SIG-M5 treated with dmso at 0.1 percent for 504 hours (cell line): Measurements from ENCODE around the gene COL4A4.
A peak's percentile ranks its signal among the peaks of the same experiment; 100 is the strongest.

Experiments
- DNase-seq: peaks from one replicate; lab custom pipeline; 2025; ENCODE audit not compliant: unreplicated experiment; lab: John Stamatoyannopoulos, UW

Gene COL4A4

GRCh38 chr2:227163485-227163997, 464 bp downstream of the COL4A4 start:
- no peak for DNase-seq

DNA sequence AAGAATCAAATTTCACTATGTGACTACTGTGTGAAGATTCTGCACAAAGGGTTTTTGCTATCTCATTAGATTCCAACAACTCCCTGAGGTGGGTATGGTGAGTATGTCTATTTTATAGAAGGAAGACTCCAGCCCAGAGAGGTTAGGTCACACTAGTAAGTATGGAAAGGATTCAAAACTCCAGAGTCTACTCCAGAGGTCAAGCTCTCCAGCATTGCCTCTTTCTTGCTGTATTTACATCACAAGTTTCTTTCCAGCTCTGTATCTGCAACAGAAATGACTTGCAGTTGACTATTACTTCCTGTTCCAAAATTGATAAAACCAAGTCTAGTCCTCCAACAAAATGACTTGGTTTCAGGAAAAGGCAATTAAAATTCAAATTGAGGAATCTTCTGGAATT, 2.1 kb downstream of the COL4A4 start:
- DNase-seq, result no peak

GRCh38 chr2:227160164-227160563, 3.8 kb downstream of the COL4A4 start:
- DNase-seq, result no peak

DNA sequence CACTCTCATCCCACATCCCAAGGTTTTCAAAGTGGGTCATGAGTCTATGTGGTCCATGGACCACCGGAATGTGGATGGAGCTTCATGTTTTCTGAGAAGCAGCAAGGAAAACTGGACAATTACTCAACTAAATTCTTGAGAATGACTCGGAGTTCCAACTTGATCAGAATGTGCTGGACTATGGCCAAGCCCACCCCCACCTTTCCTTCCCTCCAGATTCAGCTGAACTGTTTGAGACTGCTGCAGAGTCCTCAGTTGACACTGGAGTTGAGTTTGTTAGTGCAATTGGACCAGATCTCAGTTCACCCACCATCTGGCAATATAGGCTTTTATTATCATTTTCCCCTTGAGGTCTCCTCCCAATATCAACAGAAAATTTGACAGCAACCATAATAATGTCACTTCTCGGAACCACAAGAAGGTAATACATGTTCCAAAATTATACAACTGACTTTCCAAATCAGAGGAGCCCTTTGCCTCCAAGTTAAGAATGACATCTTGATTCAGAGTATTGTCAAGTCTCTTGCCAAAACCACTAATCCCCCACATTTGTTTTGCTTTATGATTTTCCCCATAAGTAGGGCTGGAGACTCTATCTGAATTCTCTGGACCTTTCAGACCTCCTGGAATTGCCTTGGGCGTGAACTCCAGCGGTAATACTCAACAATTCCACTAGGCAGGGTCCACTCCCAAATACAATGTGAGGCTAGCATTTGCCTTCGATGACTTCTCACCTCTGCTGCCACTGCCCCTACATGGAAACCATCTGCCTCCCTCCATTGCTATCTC, 8.8 kb downstream of the COL4A4 start:
- DNase-seq, result no peak

DNA sequence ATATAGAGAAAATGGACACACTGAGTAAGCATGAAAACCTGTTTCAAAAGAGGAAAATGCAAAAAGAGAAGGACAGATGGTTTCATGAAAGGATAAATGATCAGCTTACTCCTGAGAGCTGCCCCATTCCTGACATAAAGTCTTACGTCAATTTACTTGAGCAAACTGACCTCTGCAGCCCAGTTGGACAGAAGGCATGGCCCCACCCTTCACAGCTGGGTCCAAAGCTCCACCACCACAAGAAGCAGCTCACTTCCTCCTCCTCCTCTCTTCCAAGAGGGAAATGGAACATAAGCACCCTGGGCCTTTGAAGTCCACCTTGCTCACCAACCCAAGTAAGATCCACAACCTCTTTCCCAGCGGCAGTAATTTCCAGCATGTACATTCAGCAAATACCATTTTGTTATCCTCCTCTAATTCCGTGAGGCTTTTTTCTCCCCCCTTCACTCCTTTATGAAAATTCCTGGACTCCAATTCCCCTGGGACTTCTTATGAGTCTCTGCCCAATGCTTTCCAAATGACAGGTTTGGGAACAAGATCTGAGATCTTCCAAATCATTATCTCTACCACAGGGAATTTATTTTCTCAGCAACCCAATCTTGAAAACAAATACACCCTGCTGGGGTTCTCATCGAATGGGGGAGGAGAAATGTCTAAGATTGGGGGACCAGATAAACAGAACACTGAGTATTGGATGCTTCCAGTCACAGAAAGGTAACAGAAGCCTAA, 10.1 kb downstream of the COL4A4 start:
- DNase-seq, result no peak

GRCh38 chr2:227153307-227153706, 10.7 kb downstream of the COL4A4 start:
- no peak for DNase-seq

DNA sequence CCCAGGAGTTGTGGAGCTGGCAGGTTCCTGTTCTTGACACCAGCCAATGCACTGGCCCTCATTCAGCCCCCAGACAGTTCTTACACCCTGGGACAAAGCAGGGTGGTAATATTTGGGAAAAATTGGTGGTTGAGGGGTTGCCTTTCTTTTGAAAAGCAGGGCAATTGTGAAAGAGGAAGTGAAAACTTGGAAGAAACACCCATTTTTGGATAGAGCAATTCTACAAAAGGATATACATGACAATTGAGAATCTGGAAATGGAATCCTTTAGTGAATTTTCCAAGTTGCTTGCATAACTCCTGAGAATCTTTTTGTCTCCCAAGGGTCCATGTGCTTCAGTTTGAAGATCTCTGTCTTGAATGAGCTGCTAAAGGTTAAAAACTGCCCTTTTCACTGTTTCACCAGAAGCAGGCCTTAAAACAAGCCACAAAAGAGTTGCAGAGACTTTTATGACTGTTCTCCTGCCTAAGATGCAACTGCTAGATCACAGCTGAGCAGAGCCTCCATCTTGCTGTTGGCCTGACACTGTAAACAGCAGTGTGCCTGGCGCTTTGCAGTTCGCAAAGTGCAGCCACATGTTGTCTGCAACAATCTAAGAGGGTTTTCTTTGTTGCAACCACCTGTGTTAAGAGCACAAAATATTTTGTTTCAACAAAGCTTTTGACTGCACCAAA, 11.8 kb downstream of the COL4A4 start:
- DNase-seq, result no peak

DNA sequence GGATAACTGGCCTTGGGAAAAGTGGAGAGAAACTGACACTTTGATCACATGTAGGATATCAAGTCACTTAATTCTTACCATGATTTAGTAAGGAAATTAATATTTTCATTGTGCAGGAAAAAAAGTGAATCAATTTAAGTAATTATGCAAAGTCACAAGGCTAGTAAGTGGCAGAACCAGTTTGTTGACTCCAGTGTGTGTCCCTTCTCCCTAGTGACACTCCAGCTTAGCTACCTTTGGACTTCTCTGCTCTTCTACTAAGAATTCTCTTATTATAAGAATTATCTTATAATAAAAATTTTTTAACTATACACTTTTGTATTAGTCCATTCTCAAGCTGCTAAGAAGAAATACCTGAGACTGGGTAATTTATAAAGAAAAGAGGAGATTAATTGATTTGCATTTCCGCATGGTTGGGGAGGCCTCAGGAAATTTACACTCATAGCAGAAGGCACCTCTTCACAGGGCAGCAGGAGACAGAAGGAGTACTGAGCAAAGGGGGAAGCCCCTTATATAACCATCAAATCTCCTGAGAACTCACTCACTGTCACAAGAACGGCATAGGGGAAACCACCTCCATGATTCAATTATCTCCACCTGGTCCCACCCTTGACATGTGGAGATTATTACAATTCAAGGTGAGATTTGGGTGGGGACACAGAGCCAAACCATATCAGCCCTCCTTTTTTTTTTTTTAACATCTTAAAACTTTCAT, 13.6 kb downstream of the COL4A4 start:
- DNase-seq, result no peak

- no peak for DNase-seq
These were observed 15.9 kb downstream of the COL4A4 start for GRCh38 chr2:227148106-227148505.

DNA sequence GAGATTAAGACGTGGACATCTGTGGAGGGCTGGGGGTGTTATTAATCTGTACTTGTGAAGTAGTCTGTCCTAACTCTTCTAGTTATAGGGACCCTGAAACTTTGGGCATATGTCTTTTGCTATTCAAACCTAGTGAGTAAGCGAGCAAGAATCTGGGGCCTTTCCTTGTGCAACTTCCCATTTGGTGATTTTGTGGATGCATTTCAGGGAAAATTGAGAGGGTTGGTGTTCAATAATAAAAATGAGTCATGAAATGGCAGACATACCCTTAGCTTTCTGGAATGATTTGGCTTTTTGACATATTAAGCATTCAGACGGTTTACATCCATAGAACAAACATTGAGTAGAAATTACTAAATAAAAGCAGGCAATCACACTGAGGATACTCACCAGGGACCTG, 17.0 kb downstream of the COL4A4 start:
- no peak for DNase-seq

- DNase-seq, result no peak
These were observed 17.5 kb downstream of the COL4A4 start for GRCh38 chr2:227146456-227146855.

GRCh38 chr2:227143895-227144294, 20.1 kb downstream of the COL4A4 start:
- DNase-seq, result no peak

DNA sequence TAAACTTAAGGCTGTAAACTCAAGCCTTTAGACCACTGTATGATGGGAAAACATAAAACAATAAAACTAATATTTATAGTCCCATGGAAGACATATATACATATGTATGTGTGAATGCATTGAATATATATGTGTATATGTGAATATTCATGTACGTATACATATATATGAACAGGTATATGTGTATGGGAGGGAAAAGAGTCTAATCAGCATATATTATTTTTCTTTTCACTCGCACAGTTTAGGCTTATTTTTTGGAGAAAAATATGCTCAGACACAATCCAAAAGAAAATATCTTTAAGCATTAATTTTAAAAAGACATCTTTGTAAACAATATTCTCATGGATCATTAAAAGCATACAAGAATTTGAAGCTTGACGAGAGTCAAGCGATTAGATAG, 22.7 kb downstream of the COL4A4 start:
- DNase-seq, result no peak

DNA sequence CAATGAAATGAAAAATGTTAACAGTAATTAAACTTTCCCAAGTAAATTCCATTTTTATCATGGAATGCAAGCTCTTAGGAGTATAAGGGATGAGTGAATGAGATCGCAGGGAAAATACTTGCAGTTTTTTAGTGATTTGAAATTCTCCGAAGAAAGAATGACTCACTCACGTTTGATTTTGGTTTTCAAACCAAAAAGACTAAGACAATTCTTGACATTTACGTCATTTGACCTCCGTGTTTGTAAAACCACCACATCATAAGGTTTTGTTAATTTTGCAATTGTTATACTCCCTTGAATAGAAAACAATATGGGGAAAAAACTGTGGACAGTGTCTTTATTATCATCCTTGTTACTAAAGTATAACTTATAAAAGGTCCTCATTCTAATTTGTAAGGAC, 29.4 kb downstream of the COL4A4 start:
- DNase-seq, result no peak

- DNase-seq, result no peak
These were observed 31.0 kb downstream of the COL4A4 start for GRCh38 chr2:227132986-227133385.

- no peak for DNase-seq
These were observed 33.4 kb downstream of the COL4A4 start for GRCh38 chr2:227130636-227131035.

- no peak for DNase-seq
These were observed 36.8 kb downstream of the COL4A4 start for GRCh38 chr2:227127201-227127600.

- peak; percentile 34 for DNase-seq
These were observed 38.5 kb downstream of the COL4A4 start for GRCh38 chr2:227125506-227125905.

GRCh38 chr2:227124811-227125210, 39.2 kb downstream of the COL4A4 start:
- no peak for DNase-seq

DNA sequence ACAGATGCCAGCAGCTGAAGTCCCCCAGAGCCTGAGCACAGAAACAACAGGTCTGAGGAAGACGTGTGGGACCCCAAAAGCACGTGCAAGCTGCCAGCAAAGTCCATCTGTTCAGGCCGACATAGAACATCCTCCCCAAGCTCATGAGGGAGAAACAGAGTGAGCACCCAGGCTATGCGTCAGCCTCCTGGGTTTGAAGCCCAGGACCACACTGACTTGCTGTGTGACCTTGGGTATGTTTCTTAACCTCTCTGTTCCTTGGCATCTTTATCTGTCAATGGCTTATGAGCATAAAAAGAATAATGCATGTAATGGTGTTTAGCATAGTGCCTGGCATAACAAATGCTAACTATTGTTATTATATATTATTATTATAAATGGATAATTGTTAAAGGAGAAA, 40.3 kb downstream of the COL4A4 start:
- DNase-seq, result no peak

- no peak for DNase-seq
These were observed 45.7 kb downstream of the COL4A4 start for GRCh38 chr2:227118353-227118752.
